Heart left ventricle (tissue), 13 donors: ENCODE results near the gene SNCAIP.

ENCODE experiments used
- CTCF ChIP-seq, 12 donors: fragments of 200-600 bp; sonication (generic) in 4 of 12; IDR thresholded peaks; one replicate each; pipeline versions ENCODE4 v1.5.0 to v1.8.0; 2018 to 2022; ENCODE audit warnings: antibody characterized with exemption in 12 of 12, mild to moderate bottlenecking in 5 of 12
- POLR2A ChIP-seq, 2 donors: fragments of 450-650 bp; IDR thresholded peaks; one replicate each; pipeline ENCODE4 v1.6.1; 2017; ENCODE audit warnings: antibody characterized with exemption in 2 of 2, mild to moderate bottlenecking in 2 of 2, moderate library complexity in 2 of 2
- donor health status: ischemic (EF 13 %, LVEDD 7.1; RV severe dilation, severe dysfunction).
- donor health status: DM: no; HTN: yes; CAD: no.
- donor health status: DM: no; HTN: no; CAD: no.
- donor health status: ischemic (EF 25% LVEDD 6.9; RV normal size, moderate dysfunction).
- donor health status: ischemic (EF 25% LVEDD 5.7; RV mildly dilated, moderate dysfunction).
- donor health status: ischemic (EF 35%, LVEDD 5.7; RV mildly dilated, moderate dysfunction).
- donor health status: nonischemic (EF 11% LVEDD 7.7; RV severe dilation, severe dysfunction).
- donor health status: DM: yes; HTN: yes; CAD: no.
- donor health status: PGD.
- donor health status: ischemic (EF 29% LVEDD 5.4; RV normal size, mild dysfunction).
- donor health status: nonischemic (EF 23%, LVEDD 6.1; RV moderate dilation, normal function).

- TF ChIP-seq POLR2A (IDR thresholded peaks at IDR 0.05) (no peak), CTCF (IDR thresholded peaks at IDR 0.05) (no peak)
Measured at GRCh38 chr5:122314036-122314435, 2.0 kb downstream of the SNCAIP start.
